Measurements from ENCODE around the gene GALNT2.

- no peak for TF ChIP-seq CBX5 (IDR thresholded peaks at IDR 0.05; ENCODE audit: borderline replicate concordance, low read depth)
- no peak for TF ChIP-seq CBX2 (IDR thresholded peaks at IDR 0.05; ENCODE audit: insufficient read depth, low read length, poor library complexity, severe bottlenecking)
- no peak for TF ChIP-seq ZKSCAN1 (IDR thresholded peaks at IDR 0.05; ENCODE audit: low read depth, low read length)
- no peak for TF ChIP-seq CTCF (IDR thresholded peaks at IDR 0.05 in 2 of 3, conservative IDR thresholded peaks at IDR 0.05 in 1 of 3; ENCODE audit: insufficient read depth in 2 of 3, low read depth in 1 of 3, low read length in 3 of 3)
- TF ChIP-seq MTA3 (IDR thresholded peaks at IDR 0.05; ENCODE audit: borderline replicate concordance), result no peak
- no peak for TF ChIP-seq ZNF134 (CRISPR knock-in tag; conservative IDR thresholded peaks at IDR 0.05)
- no peak for TF ChIP-seq ETS1 (conservative IDR thresholded peaks at IDR 0.05; ENCODE audit: control insufficient read depth, low read depth, low read length)
Observed at GRCh38 chr1:230314142-230314470, 247.1 kb downstream of the GALNT2 start.

All from K562 (cell line).